Measurements from ENCODE around the gene CRAMP1. TPM values are rescaled to one million over a fixed set of nuclear protein-coding genes. Genes with fewer than 3 reads are reported as not detected.

CRAMP1 gene
- total and polyA plus RNA-seq, 2 donors (not counting 3 experiments of a cell fraction or from before 2014, with no cell fraction given): 21.5 to 30.8 TPM

GRCh38 chr16:1639282-1639681 is 27.1 kb downstream of the CRAMP1 start:
- H3K4me2 ChIP-seq (ENCODE audit: insufficient read depth, low read length): no peak overlapping the region
- intact Hi-C loops (cut with micrococcal nuclease): no loop called here
- no peak overlapping the region for H3K4me3 ChIP-seq (replicated peaks in 1 of 3; ENCODE audit: insufficient read depth in 1 of 3, low read depth in 1 of 3, low read length in 3 of 3)
- no peaks in the 10 kb centered on the region for H3K9me1 ChIP-seq (replicated peaks; ENCODE audit: control insufficient read depth, extremely low read depth, insufficient read depth, low read length)
- no peaks in the 10 kb centered on the region for H4K20me1 ChIP-seq (replicated peaks; ENCODE audit: control insufficient read depth, extremely low read depth, insufficient read depth, low read length)
- dilution Hi-C loops (cut with MboI; ENCODE audit: extremely low pct_ligation_motif_present, low sequenced_read_pairs): no loop called here
- no peaks in the 10 kb centered on the region for H3K9me3 ChIP-seq (replicated peaks; ENCODE audit: control insufficient read depth, insufficient read depth, low read length)
- no peak overlapping the region for H3K9ac ChIP-seq (replicated peaks; ENCODE audit: extremely low read depth, insufficient read depth, low read length)
- no peak overlapping the region for H3K27ac ChIP-seq (ENCODE audit: insufficient read depth, low read depth, low read length)
- peaks cover 14% of the 10 kb centered on the region for H3K79me2 ChIP-seq (ENCODE audit: control insufficient read depth, insufficient read depth, low read length)
- TF ChIP-seq JUN (IDR thresholded peaks at IDR 0.05; ENCODE audit: borderline replicate concordance, insufficient read depth, insufficient read length, low read depth): no peak
- TF ChIP-seq POLR2AphosphoS5 (IDR thresholded peaks at IDR 0.05; ENCODE audit: insufficient read depth, low read depth, low read length): no peak
- TF ChIP-seq MYC (IDR thresholded peaks at IDR 0.05; ENCODE audit: low read depth, low read length): no peak
- TF ChIP-seq POLR2A (IDR thresholded peaks at IDR 0.05; ENCODE audit: low read depth, low read length): no peak
- TF ChIP-seq CTCF (IDR thresholded peaks at IDR 0.05; ENCODE audit: extremely low read depth in 1 of 2, insufficient read depth in 1 of 2, low read depth in 1 of 2, low read length in 2 of 2): no peak
- no peak for TF ChIP-seq GATA2 (IDR thresholded peaks at IDR 0.05; ENCODE audit: insufficient read depth, insufficient read length, low read depth, low read length)
- TF ChIP-seq, protein P1, sequence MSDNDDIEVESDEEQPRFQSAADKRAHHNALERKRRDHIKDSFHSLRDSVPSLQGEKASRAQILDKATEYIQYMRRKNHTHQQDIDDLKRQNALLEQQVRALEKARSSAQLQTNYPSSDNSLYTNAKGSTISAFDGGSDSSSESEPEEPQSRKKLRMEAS (IDR thresholded peaks at IDR 0.05; ENCODE audit: insufficient read depth, insufficient read length): no peak
- no peak for TF ChIP-seq EZH2 (IDR thresholded peaks at IDR 0.05; ENCODE audit: borderline replicate concordance, low read depth, low read length, severe bottlenecking)
- TF ChIP-seq FOS (IDR thresholded peaks at IDR 0.05; ENCODE audit: borderline replicate concordance, insufficient read depth, low read length): no peak
- peaks cover 13% of the 10 kb centered on the region for H3K4me1 ChIP-seq (ENCODE audit: control insufficient read depth, extremely low read depth, insufficient read depth, low read length)
- FAIRE-seq (no peak), DNase-seq (ENCODE audit: low read depth, low spot score) (no peak)
- BruUV-seq (replicated peaks): no TSS peak
- H3K36me3 ChIP-seq (ENCODE audit: control insufficient read depth in 2 of 2, extremely low read depth in 1 of 2, insufficient read depth in 2 of 2, low read length in 2 of 2): peaks cover 19 to 63% of the 10 kb centered on the region in 2 experiments
- CTCF ChIA-PET: interaction anchor here (1.5 kb wide), 1 partner anchor 67 kb away, joined by 3 read pairs; the partner anchor contains the start of gene MAPK8IP3
- POLR2A ChIA-PET: no interaction called here
- H2AFZ ChIP-seq (ENCODE audit: low read depth, low read length): no peak overlapping the region
- H3K27me3 ChIP-seq (ENCODE audit: control insufficient read depth in 2 of 2, insufficient read depth in 2 of 2, low read length in 2 of 2): no peaks in the 10 kb centered on the region
